Stimulated activated naive CD8-positive, alpha-beta T cell treated with anti-CD3 and anti-CD28 coated beads, Interleukin-15, Interleukin-2, amounts not matched to agents 100 ng/mL and 50 ng/mL, for 24 hours (primary cell): Measurements from ENCODE around the gene HOXC6.
A peak's percentile ranks its signal among the peaks of the same experiment; 100 is the strongest.

Source experiments
- H3K27ac Mint-ChIP-seq: one replicate; pipeline ENCODE4 v1.8.0; 2021; ENCODE audit warnings: mild to moderate bottlenecking, mixed read lengths
- H3K27me3 Mint-ChIP-seq: one replicate; pipeline ENCODE4 v1.8.0; 2021; ENCODE audit warnings: mixed read lengths
- H3K36me3 Mint-ChIP-seq: one replicate; pipeline ENCODE4 v1.8.0; 2021; ENCODE audit warnings: low read depth, mixed read lengths
- H3K4me1 Mint-ChIP-seq: one replicate; pipeline ENCODE4 v1.8.0; 2021; ENCODE audit warnings: low read depth, mixed read lengths
- H3K4me3 Mint-ChIP-seq: one replicate; pipeline ENCODE4 v1.8.0; 2021; ENCODE audit warnings: mild to moderate bottlenecking, mixed read lengths
- H3K9me3 Mint-ChIP-seq: one replicate; pipeline ENCODE4 v1.8.0; 2021; ENCODE audit warnings: mixed read lengths

The HOXC6 gene

DNA sequence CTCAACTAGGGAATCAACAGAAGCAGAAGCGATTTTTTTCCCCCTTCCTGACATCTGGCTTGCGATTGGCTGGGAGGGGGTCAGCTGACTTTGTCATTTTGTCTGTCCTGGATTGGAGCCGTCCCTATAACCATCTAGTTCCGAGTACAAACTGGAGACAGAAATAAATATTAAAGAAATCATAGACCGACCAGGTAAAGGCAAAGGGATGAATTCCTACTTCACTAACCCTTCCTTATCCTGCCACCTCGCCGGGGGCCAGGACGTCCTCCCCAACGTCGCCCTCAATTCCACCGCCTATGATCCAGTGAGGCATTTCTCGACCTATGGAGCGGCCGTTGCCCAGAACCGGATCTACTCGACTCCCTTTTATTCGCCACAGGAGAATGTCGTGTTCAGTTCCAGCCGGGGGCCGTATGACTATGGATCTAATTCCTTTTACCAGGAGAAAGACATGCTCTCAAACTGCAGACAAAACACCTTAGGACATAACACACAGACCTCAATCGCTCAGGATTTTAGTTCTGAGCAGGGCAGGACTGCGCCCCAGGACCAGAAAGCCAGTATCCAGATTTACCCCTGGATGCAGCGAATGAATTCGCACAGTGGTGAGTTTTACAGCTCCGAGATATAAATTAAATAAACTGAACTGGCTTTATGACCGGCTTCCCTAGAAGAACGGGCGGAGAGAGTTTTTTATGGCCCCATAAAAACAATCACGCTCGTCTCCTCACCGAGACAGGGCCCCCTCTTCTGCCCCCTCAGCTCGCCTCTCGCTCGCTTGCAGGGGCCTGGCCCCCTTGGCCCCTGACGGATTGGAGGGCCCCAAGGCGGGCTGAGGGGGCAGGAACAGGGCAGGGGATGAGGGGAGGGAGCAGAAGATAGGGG lies at the start of gene HOXC6:
Gene HOXC6, plus strand, starts transcription at position 127 of the 888 bp plus-strand sequence. Its CDS starts 82 bp downstream, at position 209.
- H3K4me1 Mint-ChIP-seq, result peaks cover 26% of the 10 kb centered on the region
- peak within 1 kb of the TSS; percentile 4 for H3K27ac Mint-ChIP-seq
- H3K27me3 Mint-ChIP-seq, result peaks cover 88% of the 10 kb centered on the region
- H3K4me3 Mint-ChIP-seq, result no peak within 1 kb of the TSS
- no peaks in the 10 kb centered on the region for H3K9me3 Mint-ChIP-seq
- H3K36me3 Mint-ChIP-seq, result no peaks in the 10 kb centered on the region

GRCh38 chr12:53978477-53979356 lies 49.5 kb upstream of the HOXC6 start:
- Mint-ChIP-seq H3K27me3 (peaks cover 94% of the 10 kb centered on the region), H3K4me1 (peaks cover 13% of the 10 kb centered on the region), H3K4me3 (no peak overlapping the region), H3K9me3 (no peaks in the 10 kb centered on the region), H3K36me3 (peaks cover 5% of the 10 kb centered on the region), H3K27ac (no peak overlapping the region)

GRCh38 chr12:53980104-53980801 lies 48.0 kb upstream of the HOXC6 start:
- peaks cover 15% of the 10 kb centered on the region for H3K4me1 Mint-ChIP-seq
- H3K27ac Mint-ChIP-seq, result no peak overlapping the region
- peaks cover 97% of the 10 kb centered on the region for H3K27me3 Mint-ChIP-seq
- no peaks in the 10 kb centered on the region for H3K9me3 Mint-ChIP-seq
- peaks cover 5% of the 10 kb centered on the region for H3K36me3 Mint-ChIP-seq
- H3K4me3 Mint-ChIP-seq, result no peak overlapping the region

DNA sequence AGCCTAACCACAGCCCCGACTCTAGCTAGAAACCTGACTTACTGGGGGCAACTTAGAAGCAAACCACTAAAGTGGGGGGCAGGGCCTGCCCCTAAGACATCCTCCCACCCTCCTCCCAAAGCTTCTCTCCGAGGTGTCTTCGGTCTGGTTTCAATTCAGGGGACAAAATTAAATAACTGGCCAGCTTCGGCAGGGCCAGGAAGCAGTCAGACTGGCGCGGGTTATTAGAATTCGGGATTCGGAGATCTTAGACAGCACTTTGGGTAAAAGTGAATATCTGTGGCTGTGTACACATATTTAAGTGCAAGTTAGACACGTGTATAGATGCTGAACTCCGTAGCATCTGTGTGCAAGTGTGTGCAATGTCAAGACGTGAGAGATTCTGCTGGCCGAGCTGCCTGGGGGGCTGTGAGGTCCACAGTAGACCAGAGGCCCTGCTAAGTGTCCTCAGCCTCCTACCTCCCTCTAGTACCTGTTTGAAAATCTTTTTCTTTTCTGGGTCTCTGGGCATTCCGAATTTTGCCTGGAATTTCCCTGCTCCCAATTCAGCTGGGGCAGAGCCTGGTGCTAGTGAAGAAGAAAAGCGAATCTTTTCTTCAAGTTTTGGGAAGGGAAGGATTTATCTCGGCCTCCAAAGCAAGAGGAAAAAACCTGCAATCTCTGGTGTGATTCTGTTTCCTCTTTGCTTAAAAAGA lies 47.3 kb upstream of the HOXC6 start:
- H3K4me3 Mint-ChIP-seq, result no peak overlapping the region
- H3K27ac Mint-ChIP-seq, result no peak overlapping the region
- no peaks in the 10 kb centered on the region for H3K9me3 Mint-ChIP-seq
- H3K27me3 Mint-ChIP-seq, result peaks cover 96% of the 10 kb centered on the region
- peaks cover under 1% of the 10 kb centered on the region for H3K36me3 Mint-ChIP-seq
- H3K4me1 Mint-ChIP-seq, result peaks cover 13% of the 10 kb centered on the region

DNA sequence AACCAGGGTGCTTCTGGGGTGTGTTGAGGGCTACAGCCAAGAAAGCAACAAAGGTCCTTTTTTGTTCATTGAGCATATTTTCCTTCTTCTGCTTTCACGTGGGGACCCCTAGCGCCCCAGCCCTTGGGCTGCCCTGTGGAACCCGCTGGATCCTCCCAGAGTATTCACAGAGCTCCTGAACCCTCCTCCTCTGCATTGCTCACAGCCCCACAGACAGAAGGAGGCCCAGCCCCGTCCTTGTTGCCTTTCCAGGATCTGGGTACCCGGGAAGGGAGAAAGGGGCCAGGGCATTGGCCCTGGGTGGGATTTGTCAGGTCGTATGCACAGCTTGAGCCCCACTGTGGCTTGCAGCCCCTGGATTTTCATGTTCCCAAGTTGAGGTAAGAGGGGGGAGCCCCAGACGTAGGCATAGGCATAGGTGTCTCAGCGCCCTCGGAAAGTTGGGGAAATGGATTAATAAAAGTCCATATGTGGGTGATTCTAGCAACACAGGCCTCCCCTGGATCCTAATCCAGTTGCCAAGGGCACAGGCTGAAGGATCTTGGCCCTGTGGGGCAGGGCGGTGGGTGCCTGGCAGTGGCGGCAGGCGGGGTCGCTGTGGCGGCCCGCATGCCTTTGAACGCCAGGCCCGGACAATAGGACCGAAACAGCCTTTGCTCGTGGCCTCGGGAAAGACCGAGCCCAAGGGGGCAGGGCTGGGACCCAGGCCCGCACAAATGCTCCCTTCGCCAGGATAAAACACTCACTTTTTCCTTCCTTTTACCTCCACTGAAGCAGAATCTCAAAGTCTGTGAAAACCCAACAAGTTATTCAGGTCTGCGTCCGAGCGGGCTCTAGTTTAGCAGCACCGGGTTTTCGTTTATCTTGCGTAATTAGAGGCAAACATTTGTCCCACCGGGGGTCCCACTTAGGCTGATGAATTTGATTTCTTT lies 46.3 kb upstream of the HOXC6 start:
- H3K4me1 Mint-ChIP-seq, result peaks cover 19% of the 10 kb centered on the region

GRCh38 chr12:53982648-53983567 lies 45.3 kb upstream of the HOXC6 start:
- Mint-ChIP-seq H3K4me1 (peaks cover 19% of the 10 kb centered on the region), H3K27ac (peak overlapping the region; percentile 31), H3K9me3 (no peaks in the 10 kb centered on the region), H3K4me3 (no peak overlapping the region), H3K27me3 (peaks cover 95% of the 10 kb centered on the region), H3K36me3 (no peaks in the 10 kb centered on the region)

More for the DNA sequence above, 46.3 kb upstream of the HOXC6 start:
- Mint-ChIP-seq H3K36me3 (no peaks in the 10 kb centered on the region), H3K4me3 (no peak overlapping the region), H3K27ac (no peak overlapping the region), H3K27me3 (peaks cover 95% of the 10 kb centered on the region), H3K9me3 (no peaks in the 10 kb centered on the region)

GRCh38 chr12:53983568-53983949 lies 44.7 kb upstream of the HOXC6 start:
- H3K27me3 Mint-ChIP-seq, result peaks cover 95% of the 10 kb centered on the region
- peaks cover 19% of the 10 kb centered on the region for H3K4me1 Mint-ChIP-seq
- no peaks in the 10 kb centered on the region for H3K9me3 Mint-ChIP-seq
- H3K4me3 Mint-ChIP-seq, result no peak overlapping the region
- peak overlapping the region; percentile 31 for H3K27ac Mint-ChIP-seq
- no peaks in the 10 kb centered on the region for H3K36me3 Mint-ChIP-seq

DNA sequence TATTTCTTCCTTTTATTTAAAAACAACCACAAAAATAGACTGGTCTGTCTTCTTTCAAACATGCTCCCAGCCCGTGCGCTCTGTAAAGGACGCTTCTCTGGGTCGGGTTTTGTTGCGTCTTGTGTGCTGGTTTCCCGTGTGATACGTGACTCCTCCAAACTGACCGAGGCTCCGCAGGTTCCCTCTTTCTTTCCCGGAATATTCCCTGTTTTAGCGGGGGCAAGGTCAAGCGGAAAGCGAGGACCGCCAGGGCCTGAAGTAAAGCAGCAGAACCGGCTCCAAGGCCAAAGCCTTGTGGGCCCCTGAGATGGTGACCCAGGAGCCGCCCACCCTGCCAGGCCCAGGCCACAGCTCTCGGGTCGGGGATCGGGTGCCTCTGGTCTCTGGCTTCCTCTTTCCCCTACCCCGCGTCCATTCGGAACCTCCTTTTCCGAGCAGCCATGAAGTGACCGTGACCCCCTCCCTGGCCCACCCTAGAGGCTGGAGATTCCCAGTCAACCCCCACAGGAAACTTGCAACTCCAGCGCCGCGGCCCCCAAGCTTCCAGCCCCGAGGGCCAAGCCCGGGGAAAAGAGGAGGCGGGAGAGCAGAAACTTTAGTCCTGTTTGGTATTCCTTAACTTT lies 44.2 kb upstream of the HOXC6 start:
- H3K27me3 Mint-ChIP-seq, result peaks cover 95% of the 10 kb centered on the region
- no peaks in the 10 kb centered on the region for H3K36me3 Mint-ChIP-seq
- no peaks in the 10 kb centered on the region for H3K9me3 Mint-ChIP-seq
- H3K4me1 Mint-ChIP-seq, result peaks cover 22% of the 10 kb centered on the region
- no peak overlapping the region for H3K27ac Mint-ChIP-seq
- H3K4me3 Mint-ChIP-seq, result no peak overlapping the region

DNA sequence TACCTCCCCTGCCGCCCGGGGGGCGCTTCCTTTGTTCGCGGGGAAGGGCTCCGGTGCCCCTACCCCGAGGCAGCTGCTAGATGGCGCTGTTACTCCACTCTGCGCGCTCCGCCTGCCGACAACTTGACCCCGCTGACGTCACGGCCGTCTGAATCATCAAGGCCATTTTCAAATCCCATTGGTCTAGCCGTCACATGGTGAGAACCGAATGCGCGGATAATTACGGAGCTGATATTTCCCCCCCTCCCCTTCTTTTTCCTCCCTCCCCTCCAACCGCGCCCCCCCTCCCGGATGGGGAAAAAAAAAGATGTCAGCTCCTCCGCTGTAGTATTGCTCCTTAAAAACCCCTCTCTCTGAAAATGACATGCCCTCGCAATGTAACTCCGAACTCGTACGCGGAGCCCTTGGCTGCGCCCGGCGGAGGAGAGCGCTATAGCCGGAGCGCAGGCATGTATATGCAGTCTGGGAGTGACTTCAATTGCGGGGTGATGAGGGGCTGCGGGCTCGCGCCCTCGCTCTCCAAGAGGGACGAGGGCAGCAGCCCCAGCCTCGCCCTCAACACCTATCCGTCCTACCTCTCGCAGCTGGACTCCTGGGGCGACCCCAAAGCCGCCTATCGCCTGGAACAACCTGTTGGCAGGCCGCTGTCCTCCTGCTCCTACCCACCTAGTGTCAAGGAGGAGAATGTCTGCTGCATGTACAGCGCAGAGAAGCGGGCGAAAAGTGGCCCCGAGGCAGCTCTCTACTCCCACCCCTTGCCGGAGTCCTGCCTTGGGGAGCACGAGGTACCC lies 43.1 kb upstream of the HOXC6 start, which contains the start of gene HOXC10:
Gene HOXC10, plus strand, starts transcription at position 246 of the 791 bp plus-strand sequence. Its CDS starts 114 bp downstream, at position 360.
- Mint-ChIP-seq H3K4me3 (peak within 1 kb of the TSS; percentile 13), H3K4me1 (peaks cover 32% of the 10 kb centered on the region), H3K27ac (peak within 1 kb of the TSS; percentile 15), H3K36me3 (no peaks in the 10 kb centered on the region), H3K27me3 (peaks cover 95% of the 10 kb centered on the region), H3K9me3 (no peaks in the 10 kb centered on the region)

DNA sequence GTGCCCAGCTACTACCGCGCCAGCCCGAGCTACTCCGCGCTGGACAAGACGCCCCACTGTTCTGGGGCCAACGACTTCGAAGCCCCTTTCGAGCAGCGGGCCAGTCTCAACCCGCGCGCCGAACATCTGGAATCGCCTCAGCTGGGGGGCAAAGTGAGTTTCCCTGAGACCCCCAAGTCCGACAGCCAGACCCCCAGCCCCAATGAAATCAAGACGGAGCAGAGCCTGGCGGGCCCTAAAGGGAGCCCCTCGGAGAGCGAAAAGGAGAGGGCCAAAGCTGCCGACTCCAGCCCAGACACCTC lies 42.6 kb upstream of the HOXC6 start:
- Mint-ChIP-seq H3K4me1 (peaks cover 33% of the 10 kb centered on the region), H3K9me3 (no peaks in the 10 kb centered on the region), H3K4me3 (no peak overlapping the region), H3K36me3 (no peaks in the 10 kb centered on the region), H3K27me3 (peaks cover 95% of the 10 kb centered on the region), H3K27ac (no peak overlapping the region)

DNA sequence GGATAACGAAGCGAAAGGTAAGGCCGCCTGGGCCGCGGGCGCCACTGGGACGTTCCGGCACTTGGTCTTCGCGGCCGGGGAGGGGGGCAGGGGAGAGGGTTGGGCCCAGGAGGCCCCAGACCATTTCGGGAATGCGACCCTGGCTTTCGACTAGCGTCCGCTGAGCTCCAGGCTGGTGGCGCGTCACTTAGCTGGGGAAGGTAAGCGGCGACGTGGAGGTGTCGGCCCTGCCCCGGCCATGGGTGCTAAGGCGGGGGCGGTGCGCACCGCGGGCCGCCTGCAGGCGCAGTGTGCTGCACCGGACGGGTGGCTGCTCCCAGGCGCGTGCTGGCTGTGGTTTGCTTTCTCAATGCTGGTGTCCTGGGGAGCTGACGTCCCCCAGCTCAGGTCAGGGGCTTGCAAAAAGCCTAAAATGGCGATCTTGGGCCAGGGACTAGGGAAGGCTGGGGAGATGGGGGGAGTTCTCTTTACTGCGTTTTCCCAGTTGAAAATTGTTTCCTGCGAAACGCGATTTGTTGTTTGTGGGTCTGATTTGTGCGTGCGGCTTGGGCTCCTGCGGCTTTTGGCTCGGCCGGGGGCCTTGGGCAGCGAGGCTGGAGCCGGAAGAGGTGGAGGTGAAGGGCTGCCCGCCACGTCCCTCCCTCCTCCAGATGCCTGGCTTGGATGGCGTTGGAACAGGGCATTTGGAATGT lies 42.1 kb upstream of the HOXC6 start:
- Mint-ChIP-seq H3K36me3 (no peaks in the 10 kb centered on the region), H3K27ac (no peak overlapping the region), H3K4me3 (no peak overlapping the region), H3K9me3 (no peaks in the 10 kb centered on the region), H3K4me1 (peaks cover 33% of the 10 kb centered on the region), H3K27me3 (peaks cover 95% of the 10 kb centered on the region)
